KBM-7 (cell line): ENCODE data around the gene OR4D10.
A peak's percentile ranks its signal among the peaks of the same experiment; 100 is the strongest.
"Not testable (repeated sequence)": the region's sequence is repeated elsewhere in the genome, so short reads cannot be mapped to it uniquely, and the experiment has no call there.

Source experiments
- DNase-seq: peaks from one replicate; pipeline ENCODE4 v3.0.0-alpha.2; 2015
- in situ Hi-C: fragments of 300-500 bp; cut with MboI; formaldehyde crosslinking; loops from 2 replicates; pipeline ENCODE4 v1.14.3; 2020; ENCODE audit warnings: low sequenced_read_pairs, low pct_unique_long_range_greater_than_20kb, mixed read lengths

Gene OR4D10

DNA sequence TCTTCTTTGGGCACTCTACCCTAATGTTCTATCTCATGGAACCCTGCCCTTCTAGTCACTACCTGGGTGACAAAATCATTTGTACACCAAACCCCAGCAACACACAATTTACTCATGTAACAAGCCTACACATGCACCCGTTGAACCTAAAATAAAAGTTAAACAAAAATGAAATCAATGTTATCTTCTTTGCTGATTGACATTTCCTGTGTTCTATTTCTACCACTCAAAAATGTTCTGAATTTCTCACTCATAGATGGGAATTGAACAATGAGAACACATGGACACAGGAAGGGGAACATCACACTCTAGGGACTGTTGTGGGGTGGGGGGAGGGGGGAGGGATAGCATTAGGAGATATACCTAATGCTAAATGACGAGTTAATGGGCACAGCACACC is 47.0 kb downstream of the OR4D10 start:
- DNase-seq, in situ Hi-C loops: not testable (repeated sequence)

DNA sequence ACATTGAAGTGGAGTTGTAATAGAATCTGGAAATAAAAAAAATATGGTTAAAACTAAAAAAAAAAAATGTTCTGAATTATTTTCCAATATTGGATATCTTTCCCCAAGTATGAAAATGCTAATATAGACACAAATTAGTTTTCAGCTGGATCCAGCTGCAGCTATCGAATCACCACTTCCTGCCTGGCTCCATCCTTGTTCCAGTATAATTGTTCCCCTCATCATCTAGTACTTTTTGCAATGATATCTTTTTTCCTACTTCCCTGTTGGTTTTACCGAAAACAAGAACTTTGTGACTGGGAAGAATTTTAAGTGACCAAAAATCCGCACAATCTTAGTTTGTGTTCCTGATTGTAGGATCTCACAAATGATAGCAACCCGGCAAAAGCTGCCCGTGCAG is 47.6 kb downstream of the OR4D10 start:
- in situ Hi-C loops = no loop called here
- DNase-seq = no peak

DNA sequence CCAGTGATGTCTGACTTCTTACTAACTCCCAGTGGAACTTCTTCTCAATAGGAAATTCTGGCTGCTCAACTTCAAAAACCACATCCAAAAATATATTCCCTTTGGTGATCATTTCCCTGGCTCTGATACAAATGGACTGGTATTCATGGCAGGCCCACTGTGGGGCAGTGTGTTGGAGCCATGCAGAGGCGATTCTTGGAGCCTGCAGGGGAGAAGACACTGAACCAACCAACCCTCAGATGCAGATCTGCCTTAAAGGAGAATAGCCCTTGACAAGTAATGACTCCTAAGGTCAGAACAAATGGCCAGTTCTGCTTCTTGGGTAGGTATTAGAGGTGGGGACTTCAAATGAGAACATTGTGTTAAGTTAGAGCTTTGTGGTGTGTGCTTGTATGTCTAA is 50.4 kb downstream of the OR4D10 start:
- in situ Hi-C loops = no loop called here
- peak; percentile 12 for DNase-seq

DNA sequence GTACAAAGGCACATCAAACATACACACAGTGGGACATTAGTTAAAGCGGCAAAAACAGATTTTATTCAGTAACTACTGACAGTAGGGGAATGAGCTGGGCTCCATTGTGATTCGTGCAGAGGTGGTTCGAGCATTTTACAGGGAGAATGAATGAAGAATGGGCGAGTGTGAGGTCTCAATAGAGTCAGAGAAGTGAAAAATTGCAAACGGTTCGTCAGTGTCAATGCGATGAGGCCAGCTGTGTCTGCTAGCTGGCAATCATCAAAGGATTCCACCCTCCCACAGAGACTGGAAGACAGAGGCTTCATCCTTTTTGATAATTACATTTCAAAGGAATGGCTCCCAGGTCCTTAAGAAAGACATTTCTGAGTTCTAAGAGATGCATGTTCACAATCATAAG is 55.6 kb downstream of the OR4D10 start:
- DNase-seq = no peak
- in situ Hi-C loops = no loop called here
